ENCODE measurements around the gene CELA3A. TPM values are rescaled to one million over a fixed set of nuclear protein-coding genes. Genes with fewer than 3 reads are reported as not detected.

Gene CELA3A
- total and polyA plus RNA-seq, 2 of the 13 experiments (the other 11 are each of a cell fraction or from before 2014, with no cell fraction given): 0.09 TPM; not detected in 1

DNA sequence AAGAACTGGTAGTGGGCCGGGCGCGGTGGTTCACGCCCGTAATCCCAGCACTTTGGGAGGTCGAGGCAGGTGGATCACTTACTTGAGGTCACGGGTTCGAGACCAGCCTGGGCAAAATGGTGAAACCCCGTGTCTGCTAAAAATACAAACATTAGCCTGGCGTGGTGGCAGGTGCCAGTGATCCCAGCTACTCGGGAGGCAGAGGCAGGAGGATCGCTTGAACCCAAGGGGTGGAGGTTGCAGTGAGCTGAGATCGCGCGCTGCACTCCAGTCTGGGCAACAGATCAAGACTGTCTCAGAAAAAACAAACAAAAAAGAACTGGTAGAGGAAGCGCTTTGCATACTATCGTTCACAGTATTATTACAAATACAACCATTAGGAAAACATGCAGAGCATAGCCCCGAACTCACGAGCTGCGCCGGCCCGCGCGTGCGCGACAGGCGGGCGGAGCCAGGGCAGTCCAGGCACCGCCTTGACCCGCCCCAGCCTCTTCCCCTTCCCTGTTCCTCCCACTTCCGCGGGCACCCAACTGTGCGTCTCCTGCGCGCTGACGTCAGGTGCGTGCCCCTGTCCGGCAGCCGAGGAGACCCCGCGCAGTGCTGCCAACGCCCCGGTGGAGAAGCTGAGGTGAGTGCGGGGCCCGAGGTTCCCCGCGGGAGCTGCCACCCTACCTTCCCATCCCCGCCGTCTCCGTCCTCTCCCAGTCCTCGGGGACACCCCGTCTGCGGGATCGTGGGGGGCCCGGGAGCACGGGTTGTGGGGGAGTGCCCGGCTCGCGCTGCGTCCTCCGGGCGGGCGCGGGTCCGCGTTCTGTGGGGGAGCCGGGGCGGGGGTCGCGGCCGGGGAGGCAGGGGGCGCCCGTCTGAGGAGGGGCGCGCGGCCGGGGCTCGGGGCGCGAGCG lies 50.9 kb downstream of the CELA3A start, which contains the start of gene CDC42 (continued):
- TF ChIP-seq, protein P1, sequence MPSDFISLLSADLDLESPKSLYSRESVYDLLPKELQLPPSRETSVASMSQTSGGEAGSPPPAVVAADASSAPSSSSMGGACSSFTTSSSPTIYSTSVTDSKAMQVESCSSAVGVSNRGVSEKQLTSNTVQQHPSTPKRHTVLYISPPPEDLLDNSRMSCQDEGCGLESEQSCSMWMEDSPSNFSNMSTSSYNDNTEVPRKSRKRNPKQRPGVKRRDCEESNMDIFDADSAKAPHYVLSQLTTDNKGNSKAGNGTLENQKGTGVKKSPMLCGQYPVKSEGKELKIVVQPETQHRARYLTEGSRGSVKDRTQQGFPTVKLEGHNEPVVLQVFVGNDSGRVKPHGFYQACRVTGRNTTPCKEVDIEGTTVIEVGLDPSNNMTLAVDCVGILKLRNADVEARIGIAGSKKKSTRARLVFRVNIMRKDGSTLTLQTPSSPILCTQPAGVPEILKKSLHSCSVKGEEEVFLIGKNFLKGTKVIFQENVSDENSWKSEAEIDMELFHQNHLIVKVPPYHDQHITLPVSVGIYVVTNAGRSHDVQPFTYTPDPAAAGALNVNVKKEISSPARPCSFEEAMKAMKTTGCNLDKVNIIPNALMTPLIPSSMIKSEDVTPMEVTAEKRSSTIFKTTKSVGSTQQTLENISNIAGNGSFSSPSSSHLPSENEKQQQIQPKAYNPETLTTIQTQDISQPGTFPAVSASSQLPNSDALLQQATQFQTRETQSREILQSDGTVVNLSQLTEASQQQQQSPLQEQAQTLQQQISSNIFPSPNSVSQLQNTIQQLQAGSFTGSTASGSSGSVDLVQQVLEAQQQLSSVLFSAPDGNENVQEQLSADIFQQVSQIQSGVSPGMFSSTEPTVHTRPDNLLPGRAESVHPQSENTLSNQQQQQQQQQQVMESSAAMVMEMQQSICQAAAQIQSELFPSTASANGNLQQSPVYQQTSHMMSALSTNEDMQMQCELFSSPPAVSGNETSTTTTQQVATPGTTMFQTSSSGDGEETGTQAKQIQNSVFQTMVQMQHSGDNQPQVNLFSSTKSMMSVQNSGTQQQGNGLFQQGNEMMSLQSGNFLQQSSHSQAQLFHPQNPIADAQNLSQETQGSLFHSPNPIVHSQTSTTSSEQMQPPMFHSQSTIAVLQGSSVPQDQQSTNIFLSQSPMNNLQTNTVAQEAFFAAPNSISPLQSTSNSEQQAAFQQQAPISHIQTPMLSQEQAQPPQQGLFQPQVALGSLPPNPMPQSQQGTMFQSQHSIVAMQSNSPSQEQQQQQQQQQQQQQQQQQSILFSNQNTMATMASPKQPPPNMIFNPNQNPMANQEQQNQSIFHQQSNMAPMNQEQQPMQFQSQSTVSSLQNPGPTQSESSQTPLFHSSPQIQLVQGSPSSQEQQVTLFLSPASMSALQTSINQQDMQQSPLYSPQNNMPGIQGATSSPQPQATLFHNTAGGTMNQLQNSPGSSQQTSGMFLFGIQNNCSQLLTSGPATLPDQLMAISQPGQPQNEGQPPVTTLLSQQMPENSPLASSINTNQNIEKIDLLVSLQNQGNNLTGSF (CRISPR knock-in tag; IDR thresholded peaks at IDR 0.05): no peak
- peak; percentile 25; the same call in 1 of the 2 replicates for TF ChIP-seq ZBTB7A (CRISPR knock-in tag; IDR thresholded peaks at IDR 0.05)
- TF ChIP-seq AHR (CRISPR knock-in tag; IDR thresholded peaks at IDR 0.05): peak; percentile 60; the same call in 1 of the 2 replicates
- TF ChIP-seq ZNF552 (CRISPR knock-in tag; IDR thresholded peaks at IDR 0.05; ENCODE audit: borderline replicate concordance): no peak
- TF ChIP-seq ZEB1 (IDR thresholded peaks at IDR 0.05; ENCODE audit: insufficient replicate concordance, low read depth): no peak
- TF ChIP-seq ZNF550 (CRISPR knock-in tag; IDR thresholded peaks at IDR 0.05; ENCODE audit: borderline replicate concordance): peak; percentile 30; the same call in 1 of the 2 replicates
- TF ChIP-seq SIX1 (CRISPR knock-in tag; IDR thresholded peaks at IDR 0.05; ENCODE audit: borderline replicate concordance): no peak
- TF ChIP-seq ZNF713 (CRISPR knock-in tag; IDR thresholded peaks at IDR 0.05): no peak
- peak; percentile 52; the same call in 1 of the 2 replicates for TF ChIP-seq RFX5 (IDR thresholded peaks at IDR 0.05; ENCODE audit: low read depth, low read length)
- TF ChIP-seq, protein P2, sequence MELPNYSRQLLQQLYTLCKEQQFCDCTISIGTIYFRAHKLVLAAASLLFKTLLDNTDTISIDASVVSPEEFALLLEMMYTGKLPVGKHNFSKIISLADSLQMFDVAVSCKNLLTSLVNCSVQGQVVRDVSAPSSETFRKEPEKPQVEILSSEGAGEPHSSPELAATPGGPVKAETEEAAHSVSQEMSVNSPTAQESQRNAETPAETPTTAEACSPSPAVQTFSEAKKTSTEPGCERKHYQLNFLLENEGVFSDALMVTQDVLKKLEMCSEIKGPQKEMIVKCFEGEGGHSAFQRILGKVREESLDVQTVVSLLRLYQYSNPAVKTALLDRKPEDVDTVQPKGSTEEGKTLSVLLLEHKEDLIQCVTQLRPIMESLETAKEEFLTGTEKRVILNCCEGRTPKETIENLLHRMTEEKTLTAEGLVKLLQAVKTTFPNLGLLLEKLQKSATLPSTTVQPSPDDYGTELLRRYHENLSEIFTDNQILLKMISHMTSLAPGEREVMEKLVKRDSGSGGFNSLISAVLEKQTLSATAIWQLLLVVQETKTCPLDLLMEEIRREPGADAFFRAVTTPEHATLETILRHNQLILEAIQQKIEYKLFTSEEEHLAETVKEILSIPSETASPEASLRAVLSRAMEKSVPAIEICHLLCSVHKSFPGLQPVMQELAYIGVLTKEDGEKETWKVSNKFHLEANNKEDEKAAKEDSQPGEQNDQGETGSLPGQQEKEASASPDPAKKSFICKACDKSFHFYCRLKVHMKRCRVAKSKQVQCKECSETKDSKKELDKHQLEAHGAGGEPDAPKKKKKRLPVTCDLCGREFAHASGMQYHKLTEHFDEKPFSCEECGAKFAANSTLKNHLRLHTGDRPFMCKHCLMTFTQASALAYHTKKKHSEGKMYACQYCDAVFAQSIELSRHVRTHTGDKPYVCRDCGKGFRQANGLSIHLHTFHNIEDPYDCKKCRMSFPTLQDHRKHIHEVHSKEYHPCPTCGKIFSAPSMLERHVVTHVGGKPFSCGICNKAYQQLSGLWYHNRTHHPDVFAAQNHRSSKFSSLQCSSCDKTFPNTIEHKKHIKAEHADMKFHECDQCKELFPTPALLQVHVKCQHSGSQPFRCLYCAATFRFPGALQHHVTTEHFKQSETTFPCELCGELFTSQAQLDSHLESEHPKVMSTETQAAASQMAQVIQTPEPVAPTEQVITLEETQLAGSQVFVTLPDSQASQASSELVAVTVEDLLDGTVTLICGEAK (IDR thresholded peaks at IDR 0.05): no peak
- TF ChIP-seq, protein P2 (CRISPR knock-in tag; IDR thresholded peaks at IDR 0.05): peak; percentile 78; the same call in 1 of the 2 replicates
- TF ChIP-seq, protein P3, sequence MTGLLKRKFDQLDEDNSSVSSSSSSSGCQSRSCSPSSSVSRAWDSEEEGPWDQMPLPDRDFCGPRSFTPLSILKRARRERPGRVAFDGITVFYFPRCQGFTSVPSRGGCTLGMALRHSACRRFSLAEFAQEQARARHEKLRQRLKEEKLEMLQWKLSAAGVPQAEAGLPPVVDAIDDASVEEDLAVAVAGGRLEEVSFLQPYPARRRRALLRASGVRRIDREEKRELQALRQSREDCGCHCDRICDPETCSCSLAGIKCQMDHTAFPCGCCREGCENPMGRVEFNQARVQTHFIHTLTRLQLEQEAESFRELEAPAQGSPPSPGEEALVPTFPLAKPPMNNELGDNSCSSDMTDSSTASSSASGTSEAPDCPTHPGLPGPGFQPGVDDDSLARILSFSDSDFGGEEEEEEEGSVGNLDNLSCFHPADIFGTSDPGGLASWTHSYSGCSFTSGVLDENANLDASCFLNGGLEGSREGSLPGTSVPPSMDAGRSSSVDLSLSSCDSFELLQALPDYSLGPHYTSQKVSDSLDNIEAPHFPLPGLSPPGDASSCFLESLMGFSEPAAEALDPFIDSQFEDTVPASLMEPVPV (CRISPR knock-in tag; IDR thresholded peaks at IDR 0.05): peak; percentile 89
